ENCODE data around the gene HS3ST2. TPM values are rescaled to one million over a fixed set of nuclear protein-coding genes. Genes with fewer than 3 reads are reported as not detected.

Gene HS3ST2
- total and polyA plus RNA-seq, 10 donors, result 0.09 to 2.7 (median 0.21) TPM; not detected in 5

- DNase-seq, result no peak
These were observed 48.1 kb downstream of the HS3ST2 start for GRCh38 chr16:22862046-22862445.

DNA sequence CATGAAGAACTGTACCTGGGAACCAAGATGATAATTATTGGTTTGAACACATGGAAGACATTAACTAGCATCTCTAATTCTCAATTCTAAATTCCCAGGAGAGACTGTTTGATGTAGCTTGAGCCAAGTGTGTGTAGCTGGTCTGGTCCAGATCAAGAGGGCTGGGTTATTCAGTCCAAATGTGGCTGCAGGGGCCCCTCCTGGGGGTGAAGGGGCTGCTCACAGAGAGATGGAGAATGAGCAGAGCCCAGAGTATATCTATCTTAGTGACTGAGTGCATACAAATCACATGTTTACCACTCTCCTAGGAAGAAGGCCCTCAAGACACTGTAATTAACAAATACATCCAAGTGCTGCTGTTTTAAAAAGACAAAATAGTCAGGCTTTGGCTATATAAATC lies 50.4 kb downstream of the HS3ST2 start:
- no peaks in the 10 kb centered on the region for H3K9me3 ChIP-seq
- TF ChIP-seq POLR2A (IDR thresholded peaks at IDR 0.05), result no peak
- TF ChIP-seq CTCF (IDR thresholded peaks at IDR 0.05 in 8 of 11, conservative IDR thresholded peaks at IDR 0.05 in 3 of 11), result no peak
- TF ChIP-seq POLR2AphosphoS5 (IDR thresholded peaks at IDR 0.05), result no peak
- DNase-seq, result no peak
- no peaks in the 10 kb centered on the region for H3K36me3 ChIP-seq
- intact Hi-C loops (cut with DNase I; ENCODE audit: low total_unique reads), result no loop called here
- peaks cover 0 to 28% (median 0%) of the 10 kb centered on the region in 7 donors for H3K27me3 ChIP-seq (replicated peaks in 1 of 7)
- H3K4me1 ChIP-seq, result no peaks in the 10 kb centered on the region
- H3K4me3 ChIP-seq, result no peak overlapping the region
- no peak overlapping the region for H3K27ac ChIP-seq

More at GRCh38 chr16:22862046-22862445, 48.1 kb downstream of the HS3ST2 start:
- TF ChIP-seq POLR2A (IDR thresholded peaks at IDR 0.05) (no peak), CTCF (IDR thresholded peaks at IDR 0.05 in 8 of 11, conservative IDR thresholded peaks at IDR 0.05 in 3 of 11) (no peak), POLR2AphosphoS5 (IDR thresholded peaks at IDR 0.05) (no peak)
- H3K9me3 ChIP-seq, result no peaks in the 10 kb centered on the region
- intact Hi-C loops (cut with DNase I; ENCODE audit: low total_unique reads), result no loop called here
- no peak overlapping the region for H3K4me3 ChIP-seq
- peaks cover 0 to 36% (median 0%) of the 10 kb centered on the region in 7 donors for H3K27me3 ChIP-seq (replicated peaks in 1 of 7)
- H3K4me1 ChIP-seq, result no peaks in the 10 kb centered on the region
- no peaks in the 10 kb centered on the region for H3K36me3 ChIP-seq
- no peak overlapping the region for H3K27ac ChIP-seq

DNA sequence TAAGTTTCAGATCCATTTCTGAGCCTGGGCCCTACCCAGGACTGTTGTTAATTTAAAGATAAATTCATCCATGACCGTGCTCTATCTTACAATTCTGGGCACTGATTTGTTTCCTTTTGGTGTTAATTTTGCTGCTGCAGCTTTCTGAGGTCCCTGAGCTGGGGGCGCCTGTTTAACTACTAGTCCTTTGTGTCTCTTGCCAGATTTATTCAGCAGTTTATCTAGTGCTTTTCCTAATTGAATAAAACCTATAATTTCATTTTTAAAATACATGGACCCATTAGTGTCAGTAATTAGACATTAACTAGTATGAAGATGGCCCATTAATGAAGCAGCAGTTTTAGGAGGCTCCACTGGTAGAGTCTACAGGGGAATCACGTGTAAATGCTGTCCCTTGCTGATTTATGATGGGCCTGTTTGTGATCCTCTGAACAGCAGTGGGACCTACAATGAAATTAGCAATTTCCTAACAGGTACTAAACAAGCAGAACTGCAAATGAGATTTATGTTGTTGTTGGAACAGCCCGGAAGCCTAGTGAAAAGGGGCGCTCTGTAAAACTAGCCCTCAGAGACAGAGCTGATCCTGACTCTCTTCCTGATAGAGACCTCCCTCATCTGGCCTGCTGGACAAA lies 54.7 kb downstream of the HS3ST2 start:
- TF ChIP-seq POLR2A (IDR thresholded peaks at IDR 0.05) (no peak), POLR2AphosphoS5 (IDR thresholded peaks at IDR 0.05) (no peak), CTCF (IDR thresholded peaks at IDR 0.05 in 8 of 11, conservative IDR thresholded peaks at IDR 0.05 in 3 of 11) (no peak)
- Histone ChIP-seq H3K4me3 (no peak overlapping the region), H3K4me1 (no peaks in the 10 kb centered on the region), H3K27me3 (replicated peaks in 1 of 7) (peaks cover 0 to 15% (median 0%) of the 10 kb centered on the region in 7 donors), H3K36me3 (no peaks in the 10 kb centered on the region), H3K27ac (no peak overlapping the region), H3K9me3 (no peaks in the 10 kb centered on the region)
- 65 to 76% (median 71%) methylated on average over 5 of the region's 5 CpGs for WGBS, 5 donors
- DNase-seq, result no peak
- intact Hi-C loops (cut with DNase I; ENCODE audit: low total_unique reads), result no loop called here

GRCh38 chr16:22871861-22872260 lies 57.9 kb downstream of the HS3ST2 start:
- no peak for TF ChIP-seq POLR2A (IDR thresholded peaks at IDR 0.05)
- no peaks in the 10 kb centered on the region for H3K9me3 ChIP-seq
- H3K4me1 ChIP-seq, result no peaks in the 10 kb centered on the region
- no peaks in the 10 kb centered on the region for H3K36me3 ChIP-seq
- 78 to 90% (median 80%) methylated on average over 4 of the region's 4 CpGs for WGBS, 5 donors
- H3K27me3 ChIP-seq (replicated peaks in 1 of 7), result peaks cover 0 to 24% (median 0%) of the 10 kb centered on the region in 7 donors
- no peak overlapping the region for H3K4me3 ChIP-seq
- intact Hi-C loops (cut with DNase I; ENCODE audit: low total_unique reads), result no loop called here
- H3K27ac ChIP-seq, result no peak overlapping the region
- DNase-seq, result no peak

All from spleen (tissue), 11 donors.